Activated CD8-positive, alpha-beta memory T cell treated with anti-CD3 and anti-CD28 coated beads for 24 hours (primary cell): ENCODE data around the gene PTPN18.
"Not testable (repeated sequence)": the region's sequence is repeated elsewhere in the genome, so short reads cannot be mapped to it uniquely, and the experiment has no call there.

Experiments
- DNase-seq: peaks from one replicate; pipeline ENCODE4 v3.0.0-alpha.2; 2020

The PTPN18 gene

GRCh38 chr2:130355578-130356431 lies at the start of gene PTPN18:
PTPN18 (plus strand) TSS chr2:130356056; CDS start chr2:130356108, 52 bp downstream.
- DNase-seq, result peak; percentile 85

DNA sequence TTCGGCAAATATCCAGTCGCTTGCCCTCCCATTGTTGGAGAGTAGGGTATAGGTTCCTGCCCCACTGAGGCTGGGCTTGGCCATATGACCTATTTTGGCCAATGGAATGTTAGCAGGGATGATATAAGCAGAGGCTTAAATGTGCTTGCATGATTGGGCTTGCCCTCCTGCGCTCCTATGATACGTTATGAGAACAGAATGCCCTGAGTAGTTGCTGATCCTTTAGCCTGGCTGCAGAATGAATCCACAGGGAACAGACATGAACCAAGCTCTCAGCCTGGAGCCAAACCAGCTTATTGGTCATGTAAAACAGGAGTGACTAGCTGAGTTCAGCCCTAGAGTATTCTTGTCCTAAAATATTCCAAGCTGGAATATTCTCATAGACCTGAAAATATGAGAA lies 48.0 kb upstream of the PTPN18 start:
- no peak for DNase-seq

- no peak for DNase-seq
These were observed 45.0 kb upstream of the PTPN18 start for GRCh38 chr2:130310881-130311280.

DNA sequence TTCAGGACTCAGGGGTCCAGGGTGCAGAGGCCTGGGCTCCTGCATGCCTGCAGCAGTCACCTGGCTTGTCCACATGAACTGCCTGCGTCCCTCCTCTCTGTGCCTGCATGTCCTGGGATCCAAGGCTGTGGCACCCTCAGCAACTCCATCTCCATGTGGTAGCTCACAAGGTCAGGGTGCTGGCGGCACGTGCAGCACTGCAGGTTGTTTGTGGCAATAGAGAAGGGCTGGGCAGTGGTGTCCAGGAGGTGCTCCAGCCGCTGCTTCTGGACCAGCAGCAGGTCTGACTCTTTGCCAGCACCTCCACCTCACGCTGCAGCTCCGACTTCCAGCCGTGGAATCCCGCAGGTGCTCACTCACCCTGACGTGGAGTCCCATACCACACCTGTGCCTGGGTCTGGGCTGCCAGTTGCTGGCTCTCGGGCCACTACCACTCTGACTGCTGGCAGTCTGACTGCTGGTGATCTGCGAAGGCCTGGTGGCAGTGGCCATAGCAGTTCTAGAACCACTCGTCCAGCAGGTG lies 42.0 kb upstream of the PTPN18 start:
- DNase-seq, result no peak

GRCh38 chr2:130314377-130314776 lies 41.5 kb upstream of the PTPN18 start:
- DNase-seq, result no peak

- DNase-seq, result no peak
These were observed 39.3 kb upstream of the PTPN18 start for GRCh38 chr2:130316596-130316995.

- DNase-seq, result no peak
These were observed 37.0 kb upstream of the PTPN18 start for GRCh38 chr2:130318906-130319305.

GRCh38 chr2:130319536-130319935 lies 36.3 kb upstream of the PTPN18 start:
- no peak for DNase-seq

- no peak for DNase-seq
These were observed 27.9 kb upstream of the PTPN18 start for GRCh38 chr2:130327703-130328527.

- DNase-seq, result no peak
These were observed 27.1 kb upstream of the PTPN18 start for GRCh38 chr2:130328710-130329109.

DNA sequence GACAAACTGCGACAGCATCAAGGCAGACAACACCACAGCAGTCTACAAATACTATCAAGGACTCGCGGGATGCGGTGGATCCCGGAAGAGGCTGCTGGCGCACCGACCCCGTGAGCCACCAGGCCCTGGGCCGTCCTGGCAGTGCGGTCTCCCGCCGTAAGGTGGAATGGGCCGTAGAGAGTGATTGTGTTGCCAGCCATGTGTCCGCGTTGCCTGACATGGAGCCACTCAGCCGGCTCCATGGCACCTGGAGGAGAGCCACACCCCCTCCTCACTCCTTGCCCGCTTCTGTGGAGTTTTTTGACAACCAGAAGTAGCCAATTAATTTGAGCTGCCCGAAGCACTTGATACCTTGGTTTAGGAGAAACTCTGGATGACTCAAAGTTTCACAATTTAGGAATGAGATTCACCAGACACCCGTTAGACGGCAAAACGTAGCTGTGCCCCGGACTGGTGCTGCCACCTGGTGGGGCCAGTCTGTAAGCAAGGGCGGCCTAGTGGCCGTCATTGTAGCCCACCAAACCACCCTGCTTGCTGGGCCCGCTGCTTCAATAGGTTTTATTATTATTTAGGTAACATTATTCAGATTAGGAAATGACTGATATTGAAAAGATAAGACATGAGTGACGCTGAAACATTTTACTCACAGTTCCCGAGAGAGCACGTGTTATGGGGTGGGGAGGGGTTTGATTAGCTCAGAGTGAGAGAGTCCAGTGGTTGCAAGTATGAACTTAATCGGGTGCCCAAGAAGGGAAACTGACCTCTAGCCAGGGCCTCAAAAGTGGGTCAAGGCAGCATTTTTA lies 23.4 kb upstream of the PTPN18 start:
- peak; percentile 88 for DNase-seq

DNA sequence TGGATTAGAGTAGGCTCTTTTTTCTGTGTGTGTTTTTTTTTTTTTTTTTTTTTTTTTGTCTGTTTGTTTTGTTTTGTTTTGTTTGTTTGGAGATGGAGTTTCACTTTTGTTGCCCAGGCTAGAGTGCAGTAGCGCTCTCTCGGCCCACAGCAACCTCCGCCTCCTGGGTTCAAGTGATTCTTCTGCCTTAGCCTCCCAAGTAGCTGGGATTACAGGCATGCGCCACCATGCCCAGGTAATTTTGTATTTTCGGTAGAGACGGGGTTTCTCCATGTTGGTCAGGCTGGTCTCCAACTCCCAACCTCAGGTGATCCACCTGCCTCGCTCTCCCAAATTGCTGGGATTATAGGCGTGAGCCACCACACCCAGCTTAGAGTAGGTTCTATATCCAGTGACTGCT lies 22.6 kb upstream of the PTPN18 start:
- DNase-seq, result not testable (repeated sequence)

GRCh38 chr2:130334026-130334425 lies 21.8 kb upstream of the PTPN18 start:
- no peak for DNase-seq

GRCh38 chr2:130335226-130335625 lies 20.6 kb upstream of the PTPN18 start:
- no peak for DNase-seq

- DNase-seq, result no peak
These were observed 19.5 kb upstream of the PTPN18 start for GRCh38 chr2:130336150-130336876.

GRCh38 chr2:130336877-130337734 lies 18.8 kb upstream of the PTPN18 start:
- DNase-seq, result peak; percentile 76

DNA sequence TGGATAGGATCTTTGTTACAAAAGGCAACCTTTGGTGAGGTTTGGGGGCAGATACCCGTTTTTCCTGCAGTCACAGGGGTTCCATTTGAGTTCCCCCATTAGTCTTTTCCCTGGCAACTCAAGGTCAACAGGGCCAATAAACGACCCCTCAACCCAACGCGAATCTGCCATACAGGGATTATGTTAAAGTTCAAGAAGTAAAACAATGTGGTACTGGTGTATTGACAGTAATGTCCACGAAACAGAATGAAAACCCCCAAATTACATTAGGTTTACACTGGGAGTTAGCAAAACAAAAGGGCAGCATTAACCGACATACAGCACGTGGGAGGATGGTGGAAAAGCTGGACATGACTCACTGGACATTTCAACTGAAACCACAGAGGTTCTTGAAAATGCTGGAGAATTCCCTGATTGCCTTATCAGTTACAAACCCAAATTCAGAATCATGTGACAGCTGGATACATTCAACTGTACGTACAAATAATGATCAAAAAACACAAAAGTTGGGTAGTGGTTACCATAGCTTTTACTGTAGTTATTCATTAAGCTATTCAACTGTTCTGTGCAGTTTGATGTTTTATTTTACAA lies 18.0 kb upstream of the PTPN18 start:
- DNase-seq, result no peak

DNA sequence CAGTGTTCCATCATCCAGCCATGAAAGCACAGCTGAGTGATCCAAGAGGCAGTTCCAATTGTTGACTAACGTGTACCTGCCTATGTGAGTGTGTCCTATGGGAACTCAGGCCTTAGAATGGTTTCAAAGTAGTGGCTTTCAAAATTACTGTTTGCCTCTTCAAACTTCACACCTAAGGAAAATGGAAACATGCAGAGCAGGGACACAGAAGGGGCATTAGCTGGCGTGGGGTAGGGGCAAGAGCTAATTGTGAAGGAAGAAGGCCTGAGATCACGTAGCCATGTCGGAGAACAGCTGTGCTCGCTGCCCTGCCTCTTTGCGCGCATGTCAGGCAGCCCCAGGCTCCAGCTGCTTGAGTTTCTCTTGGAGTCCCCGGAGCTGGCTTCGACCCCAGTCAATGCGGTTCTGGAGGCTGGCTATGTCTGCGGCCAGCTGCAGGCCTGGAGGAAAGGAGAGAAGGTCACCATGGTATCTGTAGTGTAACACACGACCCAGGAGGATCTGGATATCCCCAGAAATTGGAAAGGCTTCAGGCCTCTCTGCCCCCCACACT lies 17.0 kb upstream of the PTPN18 start:
- DNase-seq, result no peak

GRCh38 chr2:130339885-130340745 lies 15.7 kb upstream of the PTPN18 start:
- no peak for DNase-seq
